T-helper 22 cell (primary cell): ENCODE data around the gene CXorf49B.
"Not testable (repeated sequence)": the region's sequence is repeated elsewhere in the genome, so short reads cannot be mapped to it uniquely, and the experiment has no call there.

Source experiments
- DNase-seq: peaks from one replicate; pipeline ENCODE4 v3.0.0-alpha.2; 2020; ENCODE audit warnings: low read depth

CXorf49B gene

DNA sequence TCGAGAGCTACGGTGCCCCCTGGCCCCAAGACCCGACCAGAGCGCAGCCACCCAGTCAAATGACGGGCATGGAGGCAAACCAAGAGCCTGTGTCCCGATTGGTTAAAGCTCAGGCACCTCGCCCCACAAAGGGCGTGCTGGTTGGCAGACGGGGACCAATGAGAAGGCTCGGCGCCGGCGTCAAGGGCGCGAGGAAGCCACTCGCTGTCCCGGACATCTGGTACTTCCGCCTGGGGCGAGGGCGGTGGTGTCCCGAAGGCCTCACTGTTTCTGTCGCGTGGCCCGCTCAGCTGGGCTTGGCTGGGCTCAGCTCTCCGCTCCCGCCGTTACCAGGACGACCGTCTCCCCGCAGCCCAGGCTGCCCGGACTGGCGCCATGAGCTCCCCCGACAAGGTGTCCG lies at the start of gene CXorf49B:
Gene CXorf49B, plus strand, starts transcription at position 301 of the 400 bp plus-strand sequence. Its CDS starts 75 bp downstream, at position 376.
- DNase-seq = not testable (repeated sequence)

DNA sequence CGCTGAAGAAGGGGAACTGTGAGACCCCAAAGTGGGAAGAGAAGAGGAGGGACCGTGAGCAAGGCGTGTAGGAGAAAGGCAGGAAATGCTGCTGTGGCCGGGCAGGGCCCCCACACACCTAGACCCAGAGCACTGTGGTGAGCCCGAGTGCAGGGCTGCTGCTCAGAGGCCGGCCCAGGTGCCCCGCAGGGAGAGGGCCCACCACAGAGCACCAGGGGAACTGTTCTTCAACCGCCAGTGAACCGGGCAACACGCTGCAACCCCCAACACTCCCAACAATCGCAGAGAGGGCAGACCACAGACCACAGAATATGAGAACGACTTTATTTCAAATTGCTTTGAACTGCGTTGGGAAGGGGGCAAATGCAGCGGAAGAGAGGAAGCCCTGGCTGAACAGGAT lies 49.1 kb upstream of the CXorf49B start:
- not testable (repeated sequence) for DNase-seq

DNA sequence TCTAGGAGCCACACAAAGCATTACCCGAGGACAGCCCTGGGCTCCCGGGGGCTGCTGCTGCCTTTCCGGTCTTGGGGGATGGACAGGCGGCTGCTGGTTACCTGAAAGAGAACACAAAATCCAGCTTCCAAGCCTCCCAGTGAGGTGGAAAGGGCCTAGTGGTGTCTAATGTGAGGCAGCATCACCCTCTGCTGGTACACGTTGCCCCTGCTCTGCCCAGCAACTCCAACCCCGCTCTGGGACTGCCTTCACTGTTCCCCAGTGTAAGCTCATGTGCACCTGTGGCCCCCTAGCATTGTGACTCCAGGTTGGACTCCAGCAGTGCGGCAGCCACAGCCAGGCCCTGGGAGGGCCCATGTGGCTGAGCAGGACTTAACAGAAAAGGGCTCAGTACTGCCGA lies 47.6 kb upstream of the CXorf49B start:
- DNase-seq = not testable (repeated sequence)

DNA sequence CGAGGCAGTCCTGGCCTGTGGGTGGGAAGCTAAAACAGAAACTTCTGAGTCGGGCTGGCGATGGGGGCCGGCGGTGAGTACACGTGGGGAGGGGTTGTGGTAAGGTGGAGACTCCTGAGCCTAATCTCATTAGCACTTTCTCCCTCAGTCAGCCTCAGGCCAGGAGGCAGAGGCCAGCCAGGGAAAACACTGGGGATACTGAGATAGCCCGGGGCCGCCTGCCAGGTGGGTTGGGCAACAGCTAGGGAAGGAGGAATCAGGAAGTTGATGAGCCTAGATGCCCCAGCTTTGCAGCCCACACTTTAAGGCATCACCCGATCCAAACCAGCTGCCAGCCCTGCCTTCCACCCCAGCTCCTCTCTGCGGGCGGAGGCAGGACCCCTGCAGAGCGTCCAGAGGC lies 46.8 kb upstream of the CXorf49B start:
- DNase-seq = not testable (repeated sequence)

DNA sequence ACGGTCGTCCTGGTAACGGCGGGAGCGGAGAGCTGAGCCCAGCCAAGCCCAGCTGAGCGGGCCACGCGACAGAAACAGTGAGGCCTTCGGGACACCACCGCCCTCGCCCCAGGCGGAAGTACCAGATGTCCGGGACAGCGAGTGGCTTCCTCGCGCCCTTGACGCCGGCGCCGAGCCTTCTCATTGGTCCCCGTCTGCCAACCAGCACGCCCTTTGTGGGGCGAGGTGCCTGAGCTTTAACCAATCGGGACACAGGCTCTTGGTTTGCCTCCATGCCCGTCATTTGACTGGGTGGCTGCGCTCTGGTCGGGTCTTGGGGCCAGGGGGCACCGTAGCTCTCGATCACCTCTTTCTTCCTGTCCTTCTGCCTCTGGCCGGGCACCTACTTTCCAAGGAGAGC lies 45.0 kb upstream of the CXorf49B start, which contains the start of gene CXorf49:
Gene CXorf49, minus strand, starts transcription at position 101 of the 400 bp plus-strand sequence. CDS start 134 bp downstream, outside the sequence.
- not testable (repeated sequence) for DNase-seq

DNA sequence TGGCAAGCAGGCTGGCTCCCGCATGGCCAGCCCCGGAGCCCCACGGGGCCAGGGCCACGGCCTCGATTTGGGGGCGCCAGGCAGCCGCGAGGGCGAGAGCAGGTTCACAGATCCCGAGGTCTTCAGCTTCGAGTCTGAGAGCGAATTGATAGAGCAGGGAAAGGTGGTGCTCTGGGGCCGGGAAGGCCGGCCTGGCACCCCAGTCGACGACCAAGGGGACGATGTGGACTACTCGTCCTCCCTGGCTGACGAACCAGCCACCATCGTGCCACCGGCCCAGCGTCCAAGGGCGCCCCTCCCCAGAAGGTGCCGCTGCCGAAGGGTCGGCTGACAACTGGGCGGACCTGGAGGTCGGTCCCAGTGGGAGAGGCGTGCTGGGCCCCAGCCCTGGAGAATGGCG lies 44.0 kb upstream of the CXorf49B start:
- DNase-seq = not testable (repeated sequence)

DNA sequence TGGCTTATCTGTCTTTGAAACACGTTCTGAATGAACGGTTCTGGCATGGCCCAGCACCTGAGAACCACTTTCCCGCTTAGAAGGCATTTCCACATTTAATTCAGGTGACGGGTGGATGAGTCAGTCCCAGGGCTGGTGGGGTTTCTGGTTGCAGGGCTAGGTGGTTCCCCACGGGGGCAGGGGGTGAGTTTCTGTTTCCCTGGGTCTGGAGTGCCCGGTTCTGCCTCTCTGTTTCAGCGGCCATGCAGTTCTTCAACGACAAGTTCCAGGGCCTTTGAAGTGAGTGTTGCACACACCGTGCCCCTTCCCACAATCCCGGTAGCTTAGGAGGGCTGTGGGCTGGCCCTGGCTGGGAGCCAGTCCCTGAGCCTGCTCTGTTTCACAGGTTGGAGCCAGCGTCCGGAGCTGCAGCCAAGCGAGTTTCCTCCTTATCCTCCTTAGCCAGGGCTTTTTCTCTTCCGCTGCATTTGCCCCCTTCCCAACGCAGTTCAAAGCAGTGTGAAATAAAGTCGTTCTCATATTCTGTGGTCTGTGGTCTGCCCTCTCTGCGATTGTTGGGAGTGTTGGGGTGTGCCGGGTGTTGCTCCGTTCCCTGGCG lies 42.8 kb upstream of the CXorf49B start:
- DNase-seq = not testable (repeated sequence)

GRCh38 chrX:71760688-71761281 lies 2.4 kb upstream of the CXorf49B start:
- not testable (repeated sequence) for DNase-seq

- not testable (repeated sequence) for DNase-seq
Observed at GRCh38 chrX:71764832-71765231, 1.7 kb downstream of the CXorf49B start.

- DNase-seq = not testable (repeated sequence)
Observed at GRCh38 chrX:71765613-71766012, 2.5 kb downstream of the CXorf49B start.

DNA sequence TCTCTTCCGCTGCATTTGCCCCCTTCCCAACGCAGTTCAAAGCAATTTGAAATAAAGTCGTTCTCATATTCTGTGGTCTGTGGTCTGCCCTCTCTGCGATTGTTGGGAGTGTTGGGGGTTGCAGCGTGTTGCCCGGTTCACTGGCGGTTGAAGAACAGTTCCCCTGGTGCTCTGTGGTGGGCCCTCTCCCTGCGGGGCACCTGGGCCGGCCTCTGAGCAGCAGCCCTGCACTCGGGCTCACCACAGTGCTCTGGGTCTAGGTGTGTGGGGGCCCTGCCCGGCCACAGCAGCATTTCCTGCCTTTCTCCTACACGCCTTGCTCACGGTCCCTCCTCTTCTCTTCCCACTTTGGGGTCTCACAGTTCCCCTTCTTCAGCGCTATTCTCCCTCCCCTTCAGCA lies 4.0 kb downstream of the CXorf49B start:
- not testable (repeated sequence) for DNase-seq

- not testable (repeated sequence) for DNase-seq
Observed at GRCh38 chrX:71778322-71778721, 15.2 kb downstream of the CXorf49B start.

- not testable (repeated sequence) for DNase-seq
Observed at GRCh38 chrX:71782225-71782949, 19.2 kb downstream of the CXorf49B start.

- DNase-seq = not testable (repeated sequence)
Observed at GRCh38 chrX:71782950-71783299, 19.8 kb downstream of the CXorf49B start.

- DNase-seq = not testable (repeated sequence)
Observed at GRCh38 chrX:71783569-71784347, 20.6 kb downstream of the CXorf49B start.

DNA sequence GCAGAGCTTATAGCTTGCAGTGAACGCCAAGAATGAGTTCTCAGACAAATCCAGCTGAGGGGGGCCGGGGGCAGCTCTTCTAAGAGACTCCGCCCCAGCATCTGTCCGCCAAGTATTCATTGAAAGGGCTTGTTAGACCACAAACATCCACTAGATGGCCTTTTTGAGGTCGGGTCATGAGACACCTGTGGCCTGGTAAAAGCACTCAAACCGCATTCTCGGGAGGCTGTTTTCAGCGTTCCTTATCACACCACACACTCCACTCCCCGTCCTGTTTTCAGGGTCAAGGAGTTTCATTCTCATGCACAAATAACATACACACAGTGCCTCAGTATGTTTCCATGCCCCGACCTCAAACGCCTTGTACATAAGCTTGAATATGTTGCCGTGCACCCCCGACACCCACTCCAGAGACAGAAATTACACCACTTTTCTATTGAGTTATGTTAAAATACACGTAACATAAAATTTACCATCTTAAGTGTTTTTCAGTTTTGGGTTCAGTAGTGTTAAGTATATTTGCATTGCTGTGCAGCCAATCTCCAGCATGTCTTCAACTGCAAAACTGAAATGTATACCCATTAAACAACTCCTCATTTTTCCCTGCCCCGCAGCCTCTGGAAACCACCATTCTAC lies 21.3 kb downstream of the CXorf49B start:
- not testable (repeated sequence) for DNase-seq

GRCh38 chrX:71806450-71806849 lies 43.3 kb downstream of the CXorf49B start:
- DNase-seq = not testable (repeated sequence)

GRCh38 chrX:71809886-71810285 lies 46.7 kb downstream of the CXorf49B start:
- no peak for DNase-seq

GRCh38 chrX:71814123-71814912 lies 51.2 kb downstream of the CXorf49B start:
- no peak for DNase-seq

DNA sequence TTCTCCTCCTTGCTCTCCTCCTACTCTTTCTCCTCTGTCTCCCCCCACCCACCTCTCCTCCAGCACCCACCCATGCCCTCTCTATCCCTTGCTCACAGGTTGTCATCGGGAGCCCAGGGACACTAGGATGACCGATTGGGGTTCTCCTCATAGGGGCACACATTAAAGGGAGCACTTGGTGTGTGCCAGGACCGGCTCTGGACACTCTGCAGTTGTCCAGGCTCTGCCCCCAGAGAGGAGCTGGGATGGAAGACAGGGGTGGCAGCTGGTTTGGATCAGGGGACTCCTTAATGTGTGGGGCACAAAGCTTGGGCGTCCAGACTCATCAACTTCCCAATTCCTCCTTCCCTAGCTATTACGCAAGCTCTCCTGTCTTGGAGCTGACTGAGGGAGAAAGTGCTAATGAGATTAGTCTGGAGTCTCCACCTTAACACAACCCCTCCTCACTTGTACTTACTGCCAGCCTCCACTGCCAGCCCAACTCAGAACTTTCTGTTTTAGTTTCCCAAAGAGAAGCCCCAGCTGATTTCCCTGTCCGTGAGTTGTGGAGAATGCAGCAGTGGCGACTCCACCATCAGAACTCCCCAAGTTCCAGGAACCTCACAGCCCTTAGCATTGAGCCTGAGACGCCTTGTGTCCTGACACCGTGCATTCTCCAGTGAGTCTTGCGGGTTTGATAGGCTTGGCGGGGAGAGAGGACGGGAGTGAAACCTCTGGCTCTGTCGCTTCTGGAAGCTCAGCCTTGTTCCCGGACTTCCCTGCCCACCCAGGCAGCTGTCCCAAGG lies 52.2 kb downstream of the CXorf49B start:
- no peak for DNase-seq
